HEK293 (cell line): ENCODE data around the gene MME.

Experiments
- CTCF ChIA-PET: fragments of 350-600 bp; formaldehyde crosslinking; extraction: SDS; loops from one replicate; lab custom pipeline; 2021; ENCODE audit warnings: antibody characterized with exemption; lab: Yijun Ruan, JAX
- POLR2A ChIA-PET: fragments of 300-600 bp; formaldehyde crosslinking; extraction: SDS; loops from one replicate; lab custom pipeline; 2020; ENCODE audit warnings: antibody characterized with exemption, inconsistent platforms; lab: Yijun Ruan, JAX
- H3K27ac ChIP-seq: fragments of 200-500 bp; sonication (Bioruptor generic); 2 replicates; pipeline ENCODE4 v1.5.1; 2014; ENCODE audit warnings: low read depth, low read length, control low read depth, inconsistent platforms; ENCODE audit errors: extremely low read depth
- H3K36me3 ChIP-seq, 2 experiments: fragments of 200-500 bp in 1 of 2; sonication (Bioruptor generic) in 1 of 2; 1 replicate in 1 of 2; 2 replicates in 1 of 2; pipeline ENCODE4 v1.5.1; 2014 to 2017; ENCODE audit warnings: inconsistent platforms in 2 of 2, low read length in 2 of 2; ENCODE audit not compliant: control insufficient read depth in 2 of 2, insufficient read depth in 1 of 2
- H3K4me1 ChIP-seq: fragments of 200-500 bp; sonication (Bioruptor generic); 2 replicates; pipeline ENCODE4 v1.5.1; 2014; ENCODE audit warnings: mild to moderate bottlenecking, low read length, inconsistent platforms; ENCODE audit not compliant: control insufficient read depth, insufficient read depth
- H3K4me3 ChIP-seq: 2 replicates; pipeline ENCODE4 v1.5.1; 2011; ENCODE audit warnings: low read depth, mild to moderate bottlenecking, control low read depth, low read length, moderate library complexity
- H3K9me3 ChIP-seq: fragments of 200-500 bp; sonication (Bioruptor generic); 2 replicates; pipeline ENCODE4 v1.5.1; 2014; ENCODE audit warnings: low read depth, low read length, inconsistent platforms; ENCODE audit not compliant: control insufficient read depth, insufficient read depth
- FEZF1 ChIP-seq: fragments of 450-650 bp; formaldehyde crosslinking; IDR thresholded peaks from 2 replicates; pipeline ENCODE4 v1.5.1; 2016; ENCODE audit warnings: missing biosample characterization, missing genetic modification characterization
- GLIS1 ChIP-seq: fragments of 450-650 bp; formaldehyde crosslinking; IDR thresholded peaks from 2 replicates; pipeline ENCODE4 v1.5.1; 2016; ENCODE audit warnings: missing biosample characterization, missing genetic modification characterization
- INSM2 ChIP-seq: fragments of 450-650 bp; formaldehyde crosslinking; IDR thresholded peaks from 2 replicates; pipeline ENCODE4 v1.5.1; 2016; ENCODE audit warnings: missing biosample characterization, missing genetic modification characterization
- KLF17 ChIP-seq: fragments of 450-650 bp; formaldehyde crosslinking; IDR thresholded peaks from 2 replicates; pipeline ENCODE4 v1.5.1; 2016; ENCODE audit warnings: missing biosample characterization, missing genetic modification characterization
- PBX3 ChIP-seq: sonication (generic); formaldehyde crosslinking; IDR thresholded peaks from 2 replicates; pipeline ENCODE4 v1.8.1; 2022; ENCODE audit warnings: mild to moderate bottlenecking, moderate library complexity, missing genetic modification reagents
- TSHZ1 ChIP-seq: fragments of 450-650 bp; formaldehyde crosslinking; IDR thresholded peaks from 2 replicates; pipeline ENCODE4 v1.5.1; 2016; ENCODE audit warnings: missing biosample characterization, missing genetic modification characterization, borderline replicate concordance
- ZNF19 ChIP-seq: fragments of 450-650 bp; formaldehyde crosslinking; IDR thresholded peaks from 2 replicates; pipeline ENCODE4; 2016; ENCODE audit warnings: missing biosample characterization, missing genetic modification characterization, low read depth
- ZNF239 ChIP-seq: fragments of 450-650 bp; formaldehyde crosslinking; IDR thresholded peaks from 2 replicates; pipeline ENCODE4 v1.5.1; 2016; ENCODE audit warnings: missing biosample characterization, missing genetic modification characterization
- ZNF24 ChIP-seq: fragments of 450-650 bp; formaldehyde crosslinking; IDR thresholded peaks from 2 replicates; pipeline ENCODE4 v1.5.1; 2016; ENCODE audit warnings: missing biosample characterization, missing genetic modification characterization
- ZNF266 ChIP-seq: fragments of 450-650 bp; formaldehyde crosslinking; IDR thresholded peaks from 2 replicates; pipeline ENCODE4 v1.5.1; 2016; ENCODE audit warnings: missing biosample characterization, missing genetic modification characterization, low read depth
- ZNF302 ChIP-seq: fragments of 450-650 bp; formaldehyde crosslinking; IDR thresholded peaks from 2 replicates; pipeline ENCODE4 v1.5.1; 2016; ENCODE audit warnings: missing biosample characterization, missing genetic modification characterization, low read depth
- ZNF366 ChIP-seq: fragments of 450-650 bp; formaldehyde crosslinking; conservative IDR thresholded peaks from 2 replicates; pipeline ENCODE4 v1.5.1; 2016; ENCODE audit warnings: missing biosample characterization, missing genetic modification characterization
- ZNF404 ChIP-seq: fragments of 450-650 bp; formaldehyde crosslinking; IDR thresholded peaks from 2 replicates; pipeline ENCODE4 v1.5.1; 2017; ENCODE audit warnings: missing biosample characterization, missing genetic modification characterization
- ZNF426 ChIP-seq: fragments of 450-650 bp; formaldehyde crosslinking; IDR thresholded peaks from 2 replicates; pipeline ENCODE4 v1.5.1; 2017; ENCODE audit warnings: missing biosample characterization, missing genetic modification characterization, mild to moderate bottlenecking, inconsistent platforms, moderate library complexity
- ZNF548 ChIP-seq: fragments of 450-650 bp; formaldehyde crosslinking; IDR thresholded peaks from 2 replicates; pipeline ENCODE4 v1.5.1; 2016; ENCODE audit warnings: missing biosample characterization, missing genetic modification characterization
- ZNF561 ChIP-seq: fragments of 450-650 bp; IDR thresholded peaks from 2 replicates; pipeline ENCODE4 v1.5.1; 2018; ENCODE audit warnings: missing biosample characterization, missing genetic modification characterization, borderline replicate concordance
- ZNF585B ChIP-seq: fragments of 450-650 bp; formaldehyde crosslinking; IDR thresholded peaks from 2 replicates; pipeline ENCODE4 v1.5.1; 2016; ENCODE audit warnings: missing biosample characterization, missing genetic modification characterization
- ZNF660 ChIP-seq: fragments of 450-650 bp; IDR thresholded peaks from 2 replicates; pipeline ENCODE4 v1.5.1; 2018; ENCODE audit warnings: missing biosample characterization, mild to moderate bottlenecking, missing genetic modification characterization
- ZNF76 ChIP-seq: fragments of 450-650 bp; formaldehyde crosslinking; IDR thresholded peaks from 2 replicates; pipeline ENCODE4; 2016; ENCODE audit warnings: low read depth, missing biosample characterization, missing genetic modification characterization, borderline replicate concordance
- ZSCAN16 ChIP-seq: fragments of 450-650 bp; formaldehyde crosslinking; IDR thresholded peaks from 2 replicates; pipeline ENCODE4 v1.5.1; 2016; ENCODE audit warnings: missing biosample characterization, missing genetic modification characterization
- ZSCAN18 ChIP-seq: fragments of 450-650 bp; formaldehyde crosslinking; IDR thresholded peaks from 2 replicates; pipeline ENCODE4 v1.5.1; 2016; ENCODE audit warnings: missing biosample characterization, missing genetic modification characterization
- ZSCAN4 ChIP-seq: fragments of 450-650 bp; formaldehyde crosslinking; IDR thresholded peaks from 2 replicates; pipeline ENCODE4 v1.5.1; 2017; ENCODE audit warnings: missing biosample characterization, missing genetic modification characterization

Gene MME

GRCh38 chr3:155147588-155147987, 67.5 kb downstream of the MME start (continued):
- no peak for TF ChIP-seq ZSCAN18 (tag by site-specific recombination)
- no peak for TF ChIP-seq KLF17 (tag by site-specific recombination)
- no peak for TF ChIP-seq ZNF561 (tag by site-specific recombination)
- TF ChIP-seq ZNF266 = no peak
- no peak for TF ChIP-seq ZNF585B (tag by site-specific recombination)
- TF ChIP-seq ZNF426 = no peak
- TF ChIP-seq ZNF366 (tag by site-specific recombination) = no peak
- no peak for TF ChIP-seq ZNF76 (tag by site-specific recombination)
- TF ChIP-seq ZNF239 = no peak
- TF ChIP-seq TSHZ1 (tag by site-specific recombination) = no peak
- TF ChIP-seq ZNF19 (tag by site-specific recombination) = no peak
- no peak for TF ChIP-seq ZNF548 (tag by site-specific recombination)
- no peak for TF ChIP-seq ZNF404 (tag by site-specific recombination)
- TF ChIP-seq, all 188 proteins: peak for 0

- TF ChIP-seq ZNF660 = no peak
- TF ChIP-seq PBX3 (CRISPR knock-in tag) = no peak
- no peak for TF ChIP-seq ZNF302 (tag by site-specific recombination)
- no peak for TF ChIP-seq FEZF1 (tag by site-specific recombination)
- TF ChIP-seq ZSCAN16 (tag by site-specific recombination) = no peak
- TF ChIP-seq ZNF24 (tag by site-specific recombination) = no peak
- no peak for TF ChIP-seq GLIS1
- no peak for TF ChIP-seq INSM2 (tag by site-specific recombination)
- TF ChIP-seq ZSCAN4 = no peak
- Histone ChIP-seq H3K4me3 (no peak overlapping the region), H3K27ac (no peak overlapping the region), H3K4me1 (no peaks in the 10 kb centered on the region), H3K36me3 (no peaks in the 10 kb centered on the region), H3K9me3 (no peaks in the 10 kb centered on the region)
- ChIA-PET POLR2A (no interaction called here), CTCF (no interaction called here)
Measured at GRCh38 chr3:155149494-155149893, 69.4 kb downstream of the MME start.
